GM21825 (cell line): ENCODE data around the gene HSPB2.
"Not testable (repeated sequence)": the region's sequence is repeated elsewhere in the genome, so short reads cannot be mapped to it uniquely, and the experiment has no call there.

Experiments used
- ATAC-seq: cut with Tn5 transposase; IDR thresholded peaks from one replicate; pipeline ENCODE4 v1.9.1; 2021; ENCODE audit warnings: mild to moderate bottlenecking, moderate library complexity; ENCODE audit not compliant: unreplicated experiment

HSPB2 gene

GRCh38 chr11:111912535-111912934, at the start of gene HSPB2:
TSS of gene HSPB2 (plus strand) at chr11:111912734. CDS start at chr11:111912830, 96 bp downstream.
- no peak for ATAC-seq

GRCh38 chr11:111870113-111870512, 42.4 kb upstream of the HSPB2 start:
- no peak for ATAC-seq

GRCh38 chr11:111870522-111870885, 42.0 kb upstream of the HSPB2 start:
- peak; percentile 14 for ATAC-seq

- peak; percentile 81 for ATAC-seq
These were observed 41.4 kb upstream of the HSPB2 start, which contains the start of gene ALG9 for GRCh38 chr11:111870886-111871692. TSS of gene ALG9 (minus strand) at chr11:111871581. CDS start at chr11:111871482, 99 bp downstream.

- ATAC-seq = no peak
These were observed 40.8 kb upstream of the HSPB2 start for GRCh38 chr11:111871693-111872161.

GRCh38 chr11:111878385-111878848, 34.1 kb upstream of the HSPB2 start:
- peak; percentile 11 for ATAC-seq

GRCh38 chr11:111878849-111879636, 33.5 kb upstream of the HSPB2 start, which contains the start of the genes CFAP68 and FDXACB1:
TSS of gene CFAP68 (plus strand) at chr11:111879541. CDS start at chr11:111879561, 20 bp downstream.
TSS of gene FDXACB1 (minus strand) at chr11:111879165. CDS start at chr11:111879132, 33 bp downstream.
- peak; percentile 78 for ATAC-seq

- peak; percentile 2 for ATAC-seq
These were observed 32.9 kb upstream of the HSPB2 start for GRCh38 chr11:111879637-111879960.

GRCh38 chr11:111882202-111882601, 30.3 kb upstream of the HSPB2 start:
- no peak for ATAC-seq

- not testable (repeated sequence) for ATAC-seq
These were observed 27.5 kb upstream of the HSPB2 start for GRCh38 chr11:111885053-111885452.

- ATAC-seq = no peak
These were observed 26.5 kb upstream of the HSPB2 start for GRCh38 chr11:111886032-111886431.

GRCh38 chr11:111886844-111887243, 25.7 kb upstream of the HSPB2 start:
- no peak for ATAC-seq

GRCh38 chr11:111905411-111905810, 7.1 kb upstream of the HSPB2 start:
- no peak for ATAC-seq

- ATAC-seq = no peak
These were observed 5.9 kb upstream of the HSPB2 start for GRCh38 chr11:111906680-111907079.

GRCh38 chr11:111908639-111909305, 3.8 kb upstream of the HSPB2 start:
- no peak for ATAC-seq

GRCh38 chr11:111909378-111909777, 3.2 kb upstream of the HSPB2 start:
- ATAC-seq = no peak

- ATAC-seq = no peak
These were observed 1.6 kb upstream of the HSPB2 start for GRCh38 chr11:111910676-111911562.

- no peak for ATAC-seq
These were observed 752 bp upstream of the HSPB2 start, which contains the start of gene CRYAB for GRCh38 chr11:111911563-111912401. TSS of gene CRYAB (minus strand) at chr11:111911770. CDS start at chr11:111911724, 46 bp downstream.
